NCI-H526 (cell line): ENCODE measurements around the gene TAPT1.
"Not testable (repeated sequence)": the region's sequence is repeated elsewhere in the genome, so short reads cannot be mapped to it uniquely, and the experiment has no call there.

Experiments
- DNase-seq, 2 experiments: peaks; one replicate each; lab custom pipeline; 2025; lab: John Stamatoyannopoulos, UW

TAPT1 gene, protein sequence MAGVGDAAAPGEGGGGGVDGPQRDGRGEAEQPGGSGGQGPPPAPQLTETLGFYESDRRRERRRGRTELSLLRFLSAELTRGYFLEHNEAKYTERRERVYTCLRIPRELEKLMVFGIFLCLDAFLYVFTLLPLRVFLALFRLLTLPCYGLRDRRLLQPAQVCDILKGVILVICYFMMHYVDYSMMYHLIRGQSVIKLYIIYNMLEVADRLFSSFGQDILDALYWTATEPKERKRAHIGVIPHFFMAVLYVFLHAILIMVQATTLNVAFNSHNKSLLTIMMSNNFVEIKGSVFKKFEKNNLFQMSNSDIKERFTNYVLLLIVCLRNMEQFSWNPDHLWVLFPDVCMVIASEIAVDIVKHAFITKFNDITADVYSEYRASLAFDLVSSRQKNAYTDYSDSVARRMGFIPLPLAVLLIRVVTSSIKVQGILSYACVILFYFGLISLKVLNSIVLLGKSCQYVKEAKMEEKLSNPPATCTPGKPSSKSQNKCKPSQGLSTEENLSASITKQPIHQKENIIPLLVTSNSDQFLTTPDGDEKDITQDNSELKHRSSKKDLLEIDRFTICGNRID

DNA sequence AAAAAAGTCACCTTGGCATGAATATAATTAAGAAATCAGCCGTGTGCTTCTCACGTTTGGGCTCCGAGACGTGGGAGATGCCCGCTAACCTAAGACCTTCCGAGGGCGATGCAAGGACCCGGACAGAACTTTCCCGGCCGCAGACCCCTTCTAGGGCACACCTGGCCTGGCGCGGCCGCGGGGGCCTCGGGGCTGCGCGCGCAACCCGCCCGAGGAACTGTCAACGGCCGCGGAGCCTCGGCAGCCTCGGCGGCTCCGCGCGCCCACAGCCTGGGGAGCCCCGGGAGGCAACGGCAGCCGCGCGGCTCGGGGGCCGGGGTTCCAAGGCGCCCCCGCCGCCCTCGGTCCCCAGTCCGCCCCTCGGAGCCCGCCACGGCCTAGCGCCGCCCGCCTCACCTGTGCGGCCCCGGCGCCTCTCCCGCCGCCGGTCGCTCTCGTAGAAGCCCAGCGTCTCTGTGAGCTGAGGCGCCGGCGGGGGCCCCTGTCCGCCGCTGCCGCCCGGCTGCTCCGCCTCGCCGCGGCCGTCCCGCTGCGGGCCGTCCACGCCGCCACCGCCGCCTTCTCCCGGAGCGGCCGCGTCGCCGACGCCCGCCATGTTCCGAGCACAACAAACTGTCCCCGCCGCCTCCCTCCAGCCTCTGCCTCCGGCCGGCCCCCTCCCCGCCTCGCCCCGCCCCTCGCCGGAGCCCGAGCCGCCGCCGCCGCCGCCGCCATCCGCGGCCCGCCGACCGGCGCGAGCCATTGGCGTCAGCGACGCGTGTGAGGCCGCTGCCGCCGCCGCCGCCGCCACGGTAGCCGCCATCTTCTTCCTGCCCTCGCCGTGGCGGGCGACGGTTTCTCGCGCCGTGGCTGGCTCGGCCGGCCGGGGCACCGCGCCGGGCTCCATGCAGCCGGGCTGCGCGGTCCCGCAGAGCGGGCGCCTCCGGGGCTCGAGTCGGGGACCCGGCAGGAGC lies at the start of gene TAPT1:
Gene TAPT1 (minus strand): TSS at position 609 of the 953 bp plus-strand sequence. CDS start 14 bp downstream, at position 595.
- DNase-seq = peak in 1 of 2 experiments; percentile 85

DNA sequence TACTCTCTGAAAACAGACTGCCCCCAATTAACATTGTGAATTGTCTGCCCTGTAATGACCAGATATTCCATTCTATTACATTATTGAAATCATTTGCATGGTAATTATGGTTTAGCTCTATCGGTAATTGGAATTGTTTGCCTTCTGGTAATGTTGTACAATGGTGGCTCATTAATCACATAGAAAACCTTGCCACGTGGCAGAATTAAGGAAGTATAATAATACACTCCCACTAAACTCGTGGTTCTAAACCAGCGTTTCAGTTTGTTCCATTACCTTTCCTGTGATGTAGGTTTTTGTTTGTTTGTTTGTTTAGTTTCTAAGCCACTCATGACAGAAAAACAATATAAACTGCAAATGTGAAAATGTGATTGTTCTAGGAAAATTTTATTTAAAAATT lies 45.1 kb upstream of the TAPT1 start:
- DNase-seq = no peak

DNA sequence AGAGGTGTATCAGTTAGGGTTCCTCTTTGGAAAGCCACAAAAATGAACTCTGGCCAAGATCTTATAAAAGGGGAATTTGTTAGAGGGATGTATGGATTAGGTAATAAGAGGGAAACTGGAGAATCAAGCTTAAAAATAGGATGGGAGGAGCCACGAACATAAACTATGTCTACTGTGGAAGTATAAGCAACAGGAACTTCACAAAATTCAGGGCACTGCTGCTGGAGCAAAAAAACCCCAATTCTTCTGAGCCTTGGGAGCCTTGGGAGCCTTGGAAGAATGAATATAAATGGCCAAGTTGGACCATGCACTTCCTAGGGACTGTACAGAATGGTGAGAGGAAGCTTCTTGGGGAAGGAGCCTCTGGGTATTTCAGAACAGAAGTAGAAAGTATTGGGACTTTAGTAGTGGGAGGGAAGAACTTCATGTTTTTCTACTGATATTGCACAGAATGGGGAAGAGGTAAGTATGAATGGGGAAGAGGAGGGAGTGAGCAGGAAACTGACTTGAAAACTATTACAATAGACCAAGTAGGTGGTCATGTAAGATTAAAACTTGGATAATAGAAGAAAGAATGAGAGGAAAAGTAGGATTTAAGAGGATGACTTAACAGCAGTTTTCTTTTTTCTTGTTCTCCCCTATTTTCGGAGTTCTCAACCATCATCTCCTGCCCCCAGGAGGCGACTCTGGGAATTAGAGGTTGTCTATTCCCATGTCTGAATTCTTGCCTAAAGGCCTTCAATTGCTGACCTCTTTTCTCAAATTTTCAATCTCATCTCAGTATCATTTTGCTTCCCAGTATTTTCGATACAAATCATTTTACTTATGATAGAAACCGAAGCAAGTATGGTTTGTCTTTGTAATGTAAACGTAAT lies 44.4 kb upstream of the TAPT1 start:
- DNase-seq = no peak

DNA sequence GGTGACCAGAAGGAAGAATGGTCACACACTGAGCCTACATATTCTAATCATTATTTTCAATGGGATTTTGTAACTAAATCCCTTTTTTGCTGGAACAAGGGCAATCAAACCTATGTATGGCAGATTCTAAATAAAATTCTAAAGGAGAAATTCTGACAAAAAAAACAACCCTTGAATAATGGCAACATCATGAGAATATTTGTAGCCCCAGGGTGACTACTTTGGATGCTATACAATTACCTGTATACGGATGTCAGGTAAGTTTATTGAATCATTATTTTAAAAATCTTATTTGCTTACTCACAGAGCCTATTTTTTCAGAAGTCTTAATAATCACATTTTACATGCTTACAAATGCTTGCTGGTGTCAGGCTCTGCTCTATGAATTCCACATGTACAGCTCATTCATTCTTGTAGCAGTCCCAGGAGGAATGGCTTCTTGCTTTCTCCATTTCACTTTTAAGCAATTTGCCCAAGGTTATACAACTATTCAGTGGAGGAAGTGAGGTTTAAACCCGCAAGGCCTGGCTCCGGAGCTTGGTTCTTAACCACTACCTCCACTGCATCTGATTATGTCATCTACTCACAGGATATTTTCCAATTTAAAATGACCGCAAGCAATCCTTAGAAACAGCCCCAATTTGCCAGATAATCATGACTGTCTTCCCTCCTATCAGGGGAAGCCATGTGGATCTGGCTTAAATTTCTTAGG lies 43.6 kb upstream of the TAPT1 start:
- DNase-seq = not testable (repeated sequence)

DNA sequence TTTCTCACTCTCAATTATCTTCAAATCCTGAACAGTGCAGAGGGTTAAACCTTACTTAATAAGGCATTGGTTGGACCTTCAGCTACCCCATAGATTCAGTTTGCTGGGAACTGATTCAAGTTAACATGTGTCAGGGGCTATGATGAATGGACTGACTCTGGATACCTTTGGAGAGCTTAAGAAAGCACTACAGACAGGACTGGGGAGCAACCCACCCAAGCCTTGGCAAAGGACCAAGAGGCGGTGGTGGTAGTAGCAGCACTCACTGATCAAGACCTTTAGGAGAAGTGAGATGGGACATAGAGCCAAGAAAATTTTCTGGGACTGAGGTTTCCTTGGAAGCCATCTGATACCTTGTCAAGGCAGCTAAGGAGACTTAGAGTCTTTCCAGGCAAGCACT lies 43.0 kb upstream of the TAPT1 start:
- no peak for DNase-seq

DNA sequence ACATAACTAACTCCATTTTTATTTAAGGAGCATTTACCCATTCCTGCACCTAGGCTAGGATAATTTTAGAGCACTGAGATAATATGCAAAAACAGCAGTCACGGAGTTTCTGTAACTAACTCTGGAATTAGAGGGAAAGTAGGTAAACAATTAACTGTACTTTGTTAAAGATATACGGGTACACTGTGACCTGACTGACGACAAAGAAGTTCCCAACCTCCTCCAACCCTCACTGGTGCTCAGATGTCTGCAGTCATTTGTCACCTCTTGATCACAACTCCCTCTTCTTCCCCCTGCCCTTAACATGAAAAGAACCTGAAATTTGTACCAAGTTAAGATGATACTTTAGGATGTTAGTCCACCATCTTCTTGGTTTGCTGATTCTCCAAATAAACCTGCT lies 42.0 kb upstream of the TAPT1 start:
- DNase-seq = no peak

DNA sequence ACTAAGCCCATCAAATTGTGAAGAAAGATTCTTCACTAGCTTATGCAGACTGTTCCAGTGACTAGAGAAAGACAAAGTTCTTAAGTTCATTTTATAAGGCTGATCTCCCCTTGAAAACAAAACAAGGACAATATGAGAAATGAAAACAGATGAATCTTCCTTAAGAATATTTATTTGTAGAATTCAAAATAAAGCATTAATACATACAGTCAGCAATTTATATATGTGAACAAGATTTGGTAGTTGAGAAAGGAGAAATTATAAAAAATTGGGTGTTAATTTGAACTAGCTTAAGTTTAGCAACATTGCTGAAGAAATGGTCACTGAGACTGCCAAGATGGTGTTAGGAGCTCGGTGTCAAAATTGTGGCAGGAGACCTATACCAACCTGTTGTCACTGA lies 41.4 kb upstream of the TAPT1 start:
- no peak for DNase-seq

DNA sequence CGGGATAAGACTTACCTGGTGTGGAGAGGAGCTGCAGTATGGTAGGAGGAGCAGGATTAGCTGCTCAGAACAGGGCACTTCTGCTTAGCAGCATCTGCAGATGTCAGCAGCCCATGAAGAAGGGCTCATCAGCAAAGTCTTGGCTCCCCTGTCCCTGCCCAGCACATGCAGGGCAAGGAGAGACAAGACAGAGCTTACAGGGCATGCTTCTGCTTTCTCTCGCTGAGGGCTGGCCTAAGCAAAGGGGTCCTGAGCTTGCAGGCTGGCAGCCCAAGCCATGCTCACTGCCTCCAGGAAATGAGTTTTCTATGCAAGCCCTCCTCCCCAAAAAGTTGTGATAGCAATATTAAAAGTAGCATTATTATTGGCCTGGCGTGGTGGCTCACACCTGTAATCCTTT lies 39.5 kb upstream of the TAPT1 start:
- no peak for DNase-seq

DNA sequence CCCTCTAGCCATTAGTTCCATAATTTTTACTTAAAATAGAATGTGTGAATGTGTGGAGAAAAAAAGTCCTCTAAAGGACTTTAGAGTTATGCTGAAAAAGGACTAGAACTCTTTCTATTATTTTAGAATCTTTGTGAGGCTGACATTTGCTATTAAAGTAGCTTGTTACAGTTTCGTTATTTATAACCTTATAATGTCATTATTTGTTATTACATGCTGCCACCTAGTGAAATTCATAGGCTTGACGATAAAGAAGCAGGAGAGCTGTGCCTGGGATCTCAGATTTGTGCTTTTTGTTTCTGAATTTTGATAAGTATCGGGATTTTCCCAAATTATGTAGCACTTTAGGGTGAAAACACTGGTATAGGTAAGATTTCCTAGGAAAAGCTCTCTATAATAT lies 38.5 kb upstream of the TAPT1 start:
- DNase-seq = peak; percentile 9 to 35

DNA sequence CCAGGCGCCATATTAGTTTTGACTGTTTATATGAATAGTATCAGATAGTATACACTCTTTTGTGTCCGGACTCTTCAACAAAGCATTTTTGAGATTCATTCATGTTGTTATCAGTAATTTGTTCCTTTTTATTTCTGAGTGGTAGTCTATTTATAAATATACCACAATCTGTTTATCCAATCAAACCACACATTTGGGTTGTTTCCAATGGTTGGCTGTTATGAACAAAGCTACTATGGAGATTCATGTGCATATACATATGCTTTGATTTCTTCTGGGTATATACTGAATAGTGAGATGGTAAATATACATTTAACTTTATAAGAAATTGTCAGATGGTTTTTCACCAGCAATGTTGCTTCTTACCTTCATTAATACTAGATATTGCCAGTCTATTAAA lies 36.8 kb upstream of the TAPT1 start:
- DNase-seq = no peak

DNA sequence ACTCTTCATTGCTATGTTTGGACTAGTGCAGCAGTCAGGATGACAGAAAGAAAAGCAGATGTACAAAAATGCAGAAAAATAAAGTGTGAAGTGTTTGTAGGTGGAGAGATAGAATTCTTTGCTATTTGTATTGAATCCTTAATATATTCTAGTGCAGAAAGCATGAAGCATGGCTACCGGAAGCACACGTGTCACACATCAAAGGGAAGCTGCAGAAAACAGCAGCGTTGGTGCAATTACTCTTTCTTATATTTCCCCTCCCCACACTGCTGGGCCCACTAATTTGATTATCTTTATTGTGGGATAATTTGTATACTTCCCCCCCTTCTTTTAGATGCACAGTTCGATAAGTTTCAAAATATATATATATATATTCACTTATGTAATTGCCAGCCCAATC lies 35.9 kb upstream of the TAPT1 start:
- DNase-seq = no peak

DNA sequence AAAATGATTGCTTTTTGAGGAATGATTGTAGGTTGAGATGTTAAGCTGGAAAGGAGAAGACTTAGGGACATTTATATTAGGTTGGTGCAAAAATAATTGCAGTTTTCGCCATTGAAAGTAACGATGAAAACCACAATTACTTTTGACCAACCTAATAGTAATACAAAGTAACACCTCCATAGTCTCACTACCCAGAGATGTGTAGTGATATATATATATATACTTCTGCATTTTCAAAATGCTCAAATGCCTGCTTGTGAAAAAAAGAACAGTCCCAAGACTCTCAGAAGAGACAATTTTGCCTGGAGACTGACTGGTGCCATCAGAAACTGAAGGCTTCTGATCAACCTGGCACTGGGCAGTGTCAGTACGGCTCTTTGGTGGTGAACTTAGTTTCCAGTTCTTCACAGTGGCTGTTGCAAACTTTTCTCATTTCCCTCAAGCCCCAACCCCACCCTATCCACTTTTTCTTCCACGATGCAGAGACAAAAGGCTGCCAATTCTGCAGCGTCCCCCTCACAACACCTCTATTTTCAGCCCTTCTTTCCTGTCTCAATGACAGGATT lies 35.1 kb upstream of the TAPT1 start:
- DNase-seq = no peak

DNA sequence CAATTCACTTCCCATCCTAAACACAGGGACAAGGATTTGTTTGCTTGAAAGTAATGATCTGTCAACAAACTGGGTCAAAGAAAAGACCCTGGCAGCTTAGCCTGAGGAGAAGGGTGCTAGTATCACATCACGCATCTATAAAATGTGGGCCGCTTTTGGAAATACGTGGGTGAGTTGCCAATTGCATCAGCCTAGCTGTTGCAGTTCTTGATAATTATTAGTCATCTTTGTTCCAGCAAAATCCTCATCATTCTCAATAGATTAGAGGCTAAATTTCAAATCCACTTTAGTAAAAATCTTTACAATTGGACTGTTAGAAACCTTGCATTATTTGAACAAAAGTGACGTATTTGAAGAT lies 33.6 kb upstream of the TAPT1 start:
- no peak for DNase-seq

DNA sequence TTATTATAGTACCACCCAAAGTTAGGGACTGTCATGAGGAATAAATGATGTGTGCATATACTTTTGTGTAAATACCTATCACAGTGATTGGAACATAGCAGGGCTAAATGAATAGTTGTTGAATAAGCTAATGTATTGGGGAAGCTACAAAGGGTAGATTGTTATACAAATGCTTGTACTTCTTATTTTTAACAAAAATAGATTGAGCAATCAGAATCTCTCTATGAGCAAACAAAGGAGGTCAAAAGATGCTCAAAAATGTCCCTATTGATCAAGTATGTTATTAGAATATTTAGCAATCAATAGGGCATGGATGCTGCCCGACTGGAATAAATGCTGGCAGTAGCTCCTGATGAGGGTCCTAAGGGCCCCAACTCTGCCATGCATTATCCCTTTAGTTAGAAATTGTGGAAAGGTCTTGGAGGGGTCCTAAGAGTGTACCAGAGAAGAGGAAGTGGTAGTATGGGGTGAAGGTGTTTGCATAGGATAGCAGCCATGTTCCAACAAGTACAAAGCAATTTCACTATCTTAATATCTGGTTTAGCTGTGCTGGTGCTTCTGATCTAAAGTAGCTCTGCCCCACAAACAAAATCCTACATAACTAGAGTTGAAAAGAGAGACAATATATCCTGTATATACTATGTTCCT lies 33.1 kb upstream of the TAPT1 start:
- DNase-seq = no peak

DNA sequence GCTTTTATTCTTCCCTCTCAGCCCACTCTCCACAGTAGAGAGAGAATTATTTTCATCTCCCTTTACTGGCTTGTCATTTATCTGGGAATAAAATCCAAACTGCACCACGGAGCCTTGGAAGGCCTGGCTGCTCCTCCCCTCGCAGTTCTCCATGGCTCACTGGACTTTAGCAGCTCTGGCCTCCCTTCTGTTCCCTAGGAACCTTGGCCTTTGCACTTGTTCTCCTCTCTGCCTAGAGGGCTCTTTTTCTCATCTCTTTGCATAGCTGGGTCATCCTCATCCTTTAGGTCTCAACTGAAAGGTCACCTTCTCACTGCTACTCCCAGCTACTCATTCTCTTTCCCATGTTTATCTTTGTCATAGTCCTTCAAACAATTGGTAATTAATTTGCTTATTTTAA lies 31.3 kb upstream of the TAPT1 start:
- DNase-seq = no peak

DNA sequence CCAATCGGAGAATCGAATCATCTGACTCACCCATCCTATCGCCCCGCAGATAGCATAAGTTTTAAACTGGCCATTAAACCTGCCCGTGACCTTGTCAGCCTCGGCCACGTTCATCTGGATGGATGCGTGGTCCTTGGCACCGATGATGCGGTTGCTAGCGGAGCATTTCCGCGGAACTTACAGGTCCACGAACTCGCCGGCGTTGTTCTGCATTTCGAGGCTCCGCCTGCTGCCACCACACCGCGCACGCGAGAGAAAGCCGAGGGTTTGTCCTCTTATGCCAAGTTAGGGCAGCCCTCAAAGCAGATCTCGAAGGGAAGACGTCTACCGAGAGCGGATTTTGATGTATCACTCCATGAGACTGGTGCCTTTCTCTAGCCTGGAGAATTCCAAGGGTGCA lies 30.1 kb upstream of the TAPT1 start:
- DNase-seq = no peak

DNA sequence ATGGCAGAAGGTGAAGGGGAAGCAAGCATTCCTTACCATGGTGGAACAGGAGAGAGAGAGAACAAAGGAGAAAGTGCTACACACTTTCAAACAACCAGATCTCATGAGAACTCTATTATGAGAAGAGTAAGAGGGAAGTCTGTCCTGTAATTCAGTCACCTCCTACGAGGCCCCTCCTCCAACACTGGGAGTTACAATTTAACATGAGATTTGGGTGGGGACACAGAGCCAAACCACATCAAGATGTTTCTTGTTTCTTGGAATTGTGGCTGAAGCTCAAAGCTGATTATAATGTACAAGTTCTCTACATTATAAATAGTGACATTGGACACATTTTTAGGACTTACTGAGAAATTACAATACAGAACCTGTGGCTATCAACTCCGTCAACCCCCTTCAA lies 29.5 kb upstream of the TAPT1 start:
- DNase-seq = no peak

DNA sequence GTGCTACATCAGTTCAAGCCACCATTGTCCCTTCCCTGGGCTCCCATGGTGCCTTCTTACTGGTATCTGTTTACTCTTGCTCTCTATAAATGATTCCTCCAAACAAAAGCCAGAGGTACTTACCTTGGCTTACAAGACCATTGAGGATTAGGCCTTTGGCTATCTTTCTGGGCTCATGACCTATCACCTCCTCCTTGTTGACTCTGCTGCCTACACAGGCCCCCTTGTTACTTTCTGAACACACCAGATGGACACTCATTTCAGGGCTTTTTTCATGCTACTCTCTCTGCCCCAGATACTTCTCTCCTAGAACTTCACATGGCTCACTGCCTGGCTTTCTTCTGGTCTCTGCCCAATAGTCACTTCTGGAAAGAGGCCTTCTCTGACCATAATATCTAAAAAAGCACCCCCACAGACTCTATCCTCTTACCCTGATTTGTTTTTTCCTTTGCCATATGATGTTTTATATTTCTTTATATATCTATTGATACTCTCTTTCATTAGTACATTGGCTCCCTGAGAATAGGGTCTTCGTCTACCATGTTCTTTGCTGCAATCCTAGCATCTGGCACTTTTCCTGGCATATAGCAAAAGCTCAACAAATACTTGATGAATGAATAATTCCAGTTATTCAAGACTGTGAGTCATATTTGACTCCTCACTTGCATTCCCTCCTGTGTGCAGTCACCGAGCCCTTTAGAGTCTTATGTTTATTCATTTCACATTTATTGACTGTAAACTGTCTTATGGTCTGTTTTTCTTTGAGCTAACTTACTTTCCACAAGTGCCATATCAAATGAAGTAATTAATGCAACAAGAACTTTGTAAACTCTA lies 27.1 kb upstream of the TAPT1 start:
- no peak for DNase-seq

DNA sequence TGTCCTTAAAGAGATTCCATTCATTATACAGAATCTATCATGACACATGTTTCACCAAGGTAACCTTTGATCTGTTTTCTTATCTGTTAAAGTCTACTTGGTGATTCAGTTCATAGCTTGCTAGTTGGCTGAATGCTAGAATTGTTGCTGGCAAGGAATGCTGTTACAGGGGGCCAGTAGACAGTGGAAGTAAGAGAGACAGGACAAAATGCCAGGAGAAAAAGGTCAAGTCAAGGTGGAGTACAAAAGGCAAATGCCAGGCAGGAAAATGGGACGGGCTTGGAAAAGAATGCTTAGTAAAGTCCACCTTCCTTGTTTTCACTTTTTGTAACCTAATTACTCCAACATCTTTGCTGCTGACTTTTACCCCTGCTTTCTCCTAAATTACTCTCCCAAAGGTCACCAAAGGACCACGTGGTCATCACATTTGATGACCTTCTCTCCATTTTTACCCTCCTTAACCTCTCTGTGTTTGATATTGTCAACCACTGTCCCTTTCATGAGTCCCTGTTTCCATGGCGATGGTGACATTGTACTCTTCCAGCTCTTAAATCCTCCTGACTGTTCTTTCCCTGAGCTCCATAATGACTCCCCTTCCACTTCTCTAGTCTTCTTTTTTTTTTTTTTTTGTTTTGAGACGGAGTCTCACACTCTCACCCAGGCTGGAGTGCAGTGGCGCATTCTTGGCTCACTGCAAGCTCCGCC lies 24.5 kb upstream of the TAPT1 start:
- DNase-seq = no peak
